ENCODE results near the gene PRCP. TPM values are rescaled to one million over a fixed set of nuclear protein-coding genes. Genes with fewer than 3 reads are reported as not detected.

PRCP gene
- total and polyA plus RNA-seq, 2 donors (not counting 3 experiments of a cell fraction or from before 2014, with no cell fraction given) = 170 to 277 TPM

DNA sequence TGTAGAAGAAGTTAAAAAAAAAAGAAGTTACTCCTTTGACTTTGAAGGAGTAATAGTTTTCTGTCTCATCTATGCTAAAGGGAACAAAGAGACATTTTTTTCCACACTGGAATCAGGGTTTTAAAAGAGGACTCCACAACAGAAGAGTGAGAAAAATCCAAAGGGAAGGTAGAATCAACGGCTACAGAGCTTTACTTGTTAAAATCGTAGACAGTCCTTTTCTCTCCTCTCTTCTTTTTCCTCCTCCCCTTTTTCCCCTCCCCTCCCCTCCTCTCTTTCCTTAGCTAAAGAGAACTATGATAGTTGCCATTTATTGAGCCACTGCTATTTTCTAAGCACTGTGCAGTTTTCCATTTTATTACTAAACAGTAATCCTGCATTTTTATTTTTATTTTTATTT is 30.5 kb upstream of the PRCP start:
- Histone ChIP-seq H3K9me1 (replicated peaks; ENCODE audit: control insufficient read depth, extremely low read depth, insufficient read depth, low read length) (no peaks in the 10 kb centered on the region), H3K4me2 (ENCODE audit: insufficient read depth, low read length) (no peak overlapping the region), H2AFZ (ENCODE audit: low read depth, low read length) (no peak overlapping the region), H4K20me1 (replicated peaks; ENCODE audit: control insufficient read depth, extremely low read depth, insufficient read depth, low read length) (no peaks in the 10 kb centered on the region), H3K9ac (replicated peaks; ENCODE audit: extremely low read depth, insufficient read depth, low read length) (no peak overlapping the region), H3K9me3 (replicated peaks; ENCODE audit: control insufficient read depth, insufficient read depth, low read length) (no peaks in the 10 kb centered on the region), H3K36me3 (ENCODE audit: control insufficient read depth in 2 of 2, extremely low read depth in 1 of 2, insufficient read depth in 2 of 2, low read length in 2 of 2) (no peaks in the 10 kb centered on the region), H3K27ac (ENCODE audit: insufficient read depth, low read depth, low read length) (no peak overlapping the region), H3K4me1 (ENCODE audit: control insufficient read depth, extremely low read depth, insufficient read depth, low read length) (no peaks in the 10 kb centered on the region), H3K27me3 (ENCODE audit: control insufficient read depth in 2 of 2, insufficient read depth in 2 of 2, low read length in 2 of 2) (no peaks in the 10 kb centered on the region), H3K79me2 (ENCODE audit: control insufficient read depth, insufficient read depth, low read length) (no peaks in the 10 kb centered on the region), H3K4me3 (replicated peaks in 1 of 3; ENCODE audit: insufficient read depth in 1 of 3, low read depth in 1 of 3, low read length in 3 of 3) (no peak overlapping the region)
- dilution Hi-C loops (cut with MboI; ENCODE audit: extremely low pct_ligation_motif_present, low sequenced_read_pairs) = no loop called here
- intact Hi-C loops (cut with micrococcal nuclease) = loop anchor here (5.0 kb wide), 1 partner anchor 47 kb away; no protein-coding TSS in a partner anchor
- no TSS peak for BruUV-seq (replicated peaks)
- no peak for FAIRE-seq
- ChIA-PET POLR2A (interaction anchor here (1.8 kb wide), 1 partner anchor 30 kb away, joined by 4 read pairs; the partner anchor contains the start of gene PRCP), CTCF (interaction anchor here (1.4 to 2.0 kb wide), 3 partner anchors 12 to 116 kb away, joined by 3 to 9 read pairs (median 5); no protein-coding TSS in a partner anchor)
- TF ChIP-seq JUN (IDR thresholded peaks at IDR 0.05; ENCODE audit: borderline replicate concordance, insufficient read depth, insufficient read length, low read depth) = no peak
- TF ChIP-seq EZH2 (IDR thresholded peaks at IDR 0.05; ENCODE audit: borderline replicate concordance, low read depth, low read length, severe bottlenecking) = no peak
- no peak for TF ChIP-seq POLR2AphosphoS5 (IDR thresholded peaks at IDR 0.05; ENCODE audit: insufficient read depth, low read depth, low read length)
- TF ChIP-seq POLR2A (IDR thresholded peaks at IDR 0.05; ENCODE audit: low read depth, low read length) = no peak
- TF ChIP-seq GATA2 (IDR thresholded peaks at IDR 0.05; ENCODE audit: insufficient read depth, insufficient read length, low read depth, low read length) = no peak
- TF ChIP-seq, protein P1, sequence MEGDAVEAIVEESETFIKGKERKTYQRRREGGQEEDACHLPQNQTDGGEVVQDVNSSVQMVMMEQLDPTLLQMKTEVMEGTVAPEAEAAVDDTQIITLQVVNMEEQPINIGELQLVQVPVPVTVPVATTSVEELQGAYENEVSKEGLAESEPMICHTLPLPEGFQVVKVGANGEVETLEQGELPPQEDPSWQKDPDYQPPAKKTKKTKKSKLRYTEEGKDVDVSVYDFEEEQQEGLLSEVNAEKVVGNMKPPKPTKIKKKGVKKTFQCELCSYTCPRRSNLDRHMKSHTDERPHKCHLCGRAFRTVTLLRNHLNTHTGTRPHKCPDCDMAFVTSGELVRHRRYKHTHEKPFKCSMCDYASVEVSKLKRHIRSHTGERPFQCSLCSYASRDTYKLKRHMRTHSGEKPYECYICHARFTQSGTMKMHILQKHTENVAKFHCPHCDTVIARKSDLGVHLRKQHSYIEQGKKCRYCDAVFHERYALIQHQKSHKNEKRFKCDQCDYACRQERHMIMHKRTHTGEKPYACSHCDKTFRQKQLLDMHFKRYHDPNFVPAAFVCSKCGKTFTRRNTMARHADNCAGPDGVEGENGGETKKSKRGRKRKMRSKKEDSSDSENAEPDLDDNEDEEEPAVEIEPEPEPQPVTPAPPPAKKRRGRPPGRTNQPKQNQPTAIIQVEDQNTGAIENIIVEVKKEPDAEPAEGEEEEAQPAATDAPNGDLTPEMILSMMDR (IDR thresholded peaks at IDR 0.05; ENCODE audit: extremely low read depth in 1 of 2, insufficient read depth in 1 of 2, low read depth in 1 of 2, low read length in 2 of 2) = no peak
- no peak for TF ChIP-seq MYC (IDR thresholded peaks at IDR 0.05; ENCODE audit: low read depth, low read length)
- TF ChIP-seq, protein P2, sequence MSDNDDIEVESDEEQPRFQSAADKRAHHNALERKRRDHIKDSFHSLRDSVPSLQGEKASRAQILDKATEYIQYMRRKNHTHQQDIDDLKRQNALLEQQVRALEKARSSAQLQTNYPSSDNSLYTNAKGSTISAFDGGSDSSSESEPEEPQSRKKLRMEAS (IDR thresholded peaks at IDR 0.05; ENCODE audit: insufficient read depth, insufficient read length) = no peak
- TF ChIP-seq FOS (IDR thresholded peaks at IDR 0.05; ENCODE audit: borderline replicate concordance, insufficient read depth, low read length) = no peak
- DNase-seq (ENCODE audit: low read depth, low spot score) = no peak

All from endothelial cell of umbilical vein (primary cell).